OCI-M2 (cell line): ENCODE data around the gene CDK11B.

Experiments used
- DNase-seq: peaks from one replicate; lab custom pipeline; 2025; ENCODE audit not compliant: unreplicated experiment; lab: John Stamatoyannopoulos, UW

CDK11B gene

DNA sequence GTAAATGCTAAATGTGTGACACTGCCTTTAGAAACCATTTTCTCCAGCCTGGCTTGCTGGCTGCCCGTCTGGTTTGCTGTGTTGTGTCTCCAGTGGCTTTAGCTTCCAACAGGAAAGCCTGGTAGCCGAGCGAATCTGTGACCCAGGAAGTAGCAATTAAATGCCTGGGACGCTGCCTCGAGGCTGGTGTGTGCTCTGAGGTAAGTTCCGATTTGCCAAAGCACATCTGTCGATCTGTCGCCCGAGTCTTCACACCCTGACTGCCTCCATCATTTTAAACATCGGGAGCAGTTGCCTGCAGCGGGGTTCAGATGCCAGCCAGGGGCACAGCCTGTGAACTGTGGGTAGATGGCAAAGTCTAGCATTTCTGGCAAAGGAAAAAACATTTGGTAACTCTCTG lies 41.3 kb downstream of the CDK11B start:
- DNase-seq: no peak

DNA sequence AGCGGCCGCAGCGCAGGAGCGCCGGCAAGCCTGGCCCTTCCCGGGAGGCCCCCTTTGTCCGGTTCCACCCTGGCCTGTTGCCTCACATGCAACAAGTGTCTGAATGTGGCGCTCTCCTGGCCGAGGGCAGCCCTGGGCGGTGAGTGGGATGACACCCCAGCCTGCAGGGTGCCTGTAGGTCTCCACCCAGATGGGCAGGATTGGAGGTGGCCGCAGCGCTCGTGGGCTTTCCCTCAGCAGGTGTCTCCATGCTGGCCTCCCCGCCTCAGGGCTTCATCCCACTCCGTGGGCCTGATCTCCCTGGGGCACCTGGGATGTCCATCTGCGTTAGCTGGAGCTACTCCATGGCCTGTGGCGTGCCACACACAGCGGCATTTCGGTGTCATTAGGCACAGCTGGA lies 42.0 kb downstream of the CDK11B start:
- no peak for DNase-seq

DNA sequence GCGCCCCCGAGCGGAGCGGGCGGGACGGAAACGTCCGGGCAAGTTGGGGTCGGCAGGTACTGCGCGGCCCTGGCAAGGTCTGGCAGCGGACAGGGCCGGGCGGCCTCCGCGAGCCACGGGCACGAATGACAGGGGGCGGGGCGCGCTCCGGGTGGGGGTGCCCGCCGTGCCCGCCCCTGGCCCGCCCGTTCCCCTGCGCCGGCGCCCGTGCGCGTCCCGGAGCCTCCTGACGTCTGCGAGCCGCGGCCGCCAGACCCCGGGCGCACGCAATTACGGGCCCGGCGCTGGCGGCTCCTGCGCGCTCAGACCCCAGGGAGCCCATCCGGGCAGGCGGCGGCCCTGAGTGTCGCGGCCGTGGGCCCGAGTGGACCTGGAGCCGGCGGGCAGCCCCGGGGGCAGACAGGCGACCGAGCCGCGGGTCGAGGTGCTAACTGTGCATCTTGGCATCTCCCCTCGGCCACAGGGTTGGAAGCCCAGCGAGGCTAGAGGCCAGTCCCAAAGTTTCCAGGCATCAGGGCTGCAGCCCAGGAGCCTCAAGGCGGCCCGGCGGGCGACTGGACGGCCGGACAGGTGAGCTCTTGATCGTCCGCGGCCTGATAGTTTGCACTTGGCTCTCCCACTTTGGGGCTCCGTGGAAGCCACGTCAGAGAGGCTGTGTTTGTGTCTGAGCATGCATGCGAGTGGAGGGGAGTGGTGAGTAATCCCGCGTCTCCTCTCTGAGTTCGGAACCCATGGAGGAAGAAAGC lies 42.6 kb downstream of the CDK11B start:
- DNase-seq: no peak

DNA sequence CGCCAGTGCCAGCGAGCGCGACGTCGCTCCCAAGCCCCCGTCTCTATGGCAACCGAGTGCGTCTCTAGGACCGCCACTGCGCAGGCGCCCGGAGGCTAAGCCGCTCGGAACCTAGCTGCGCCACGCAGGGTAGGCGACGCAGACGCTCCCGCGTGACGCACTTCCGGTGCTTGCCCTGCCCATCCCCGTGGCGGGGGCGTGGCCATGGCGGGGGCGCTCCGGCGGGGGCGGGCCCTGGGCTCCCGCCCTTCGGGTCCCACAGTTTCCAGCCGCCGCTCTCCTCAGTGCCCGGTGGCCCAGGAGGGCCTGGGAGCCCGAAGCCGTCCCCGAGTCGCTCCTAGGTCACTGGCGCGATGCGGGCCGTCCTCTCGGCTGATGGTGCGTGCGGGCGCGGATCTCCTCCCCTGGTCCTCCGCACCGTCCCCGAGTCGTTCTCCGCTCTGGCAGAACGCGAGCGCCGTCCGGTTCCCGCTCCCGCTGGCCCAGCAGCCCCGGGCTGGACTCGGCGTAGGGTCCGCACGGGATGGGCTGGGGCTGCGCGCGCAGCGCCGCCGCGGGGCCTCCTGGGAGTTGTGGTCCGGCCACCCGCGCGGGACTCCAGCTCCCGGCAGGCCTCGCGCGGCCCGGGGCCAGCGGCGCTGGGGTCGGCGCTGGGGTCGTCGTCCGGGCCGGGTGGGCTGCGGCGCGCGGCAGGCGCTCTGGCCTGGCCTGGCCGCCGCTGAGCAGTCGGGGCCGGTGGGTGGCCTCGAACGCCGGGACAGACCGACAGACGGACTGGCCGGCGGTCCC lies 43.4 kb downstream of the CDK11B start, which contains the start of gene MIB2:
Gene MIB2 (plus strand): TSS at position 245 of the 789 bp plus-strand sequence. CDS start 7,953 bp downstream, outside the sequence.
- peak; percentile 76 for DNase-seq

DNA sequence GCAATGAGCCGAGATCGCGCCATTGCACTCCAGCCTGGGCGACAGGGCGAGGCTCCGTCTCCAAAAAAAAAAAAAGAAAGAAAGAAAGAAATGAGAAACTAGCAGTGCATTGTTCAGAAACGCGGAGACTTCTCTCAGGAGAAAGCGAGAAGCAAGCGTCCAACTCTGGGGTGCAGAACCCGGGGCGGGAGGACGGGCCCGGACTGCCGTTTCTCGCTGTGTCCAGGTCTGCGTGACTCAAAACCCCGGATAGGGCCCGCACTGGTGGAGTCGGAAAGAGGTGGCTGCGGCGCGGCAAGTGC lies 43.9 kb downstream of the CDK11B start:
- no peak for DNase-seq

DNA sequence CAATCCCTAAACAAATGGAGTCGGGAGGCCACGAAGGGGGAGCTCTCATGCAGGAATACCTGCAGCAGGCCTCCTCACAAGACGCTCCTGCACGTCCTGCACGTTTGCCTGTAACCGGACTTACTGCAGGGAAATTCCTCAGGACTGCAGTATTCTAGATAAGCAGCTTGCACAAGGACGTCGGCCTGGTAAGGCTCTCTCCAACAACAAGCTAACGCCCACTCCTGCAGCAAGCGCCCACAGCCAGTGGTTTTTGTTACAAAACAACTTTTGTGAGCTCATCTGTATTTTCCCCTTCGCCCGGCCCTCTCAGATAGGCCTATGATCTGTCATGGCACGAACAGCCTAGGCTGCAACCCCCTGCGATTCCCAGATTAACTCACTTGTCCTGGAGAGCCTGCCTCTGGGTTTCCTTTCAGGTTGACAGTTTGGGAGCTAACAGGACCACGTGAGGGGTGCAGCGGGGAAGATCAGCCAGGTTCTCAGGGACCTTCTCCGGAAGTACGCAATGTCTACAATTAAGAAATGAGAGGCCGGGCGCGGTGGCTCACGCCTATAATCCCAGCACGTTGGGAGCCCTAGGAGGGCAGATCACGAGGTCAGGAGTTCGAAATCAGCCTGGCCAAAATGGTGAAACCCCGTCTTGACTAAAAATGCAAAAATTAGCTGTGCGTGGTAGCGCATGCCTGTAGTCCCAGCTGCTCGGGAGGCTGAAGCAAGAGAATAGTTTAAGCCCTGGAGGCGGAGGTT lies 44.4 kb downstream of the CDK11B start:
- DNase-seq: peak; percentile 63

DNA sequence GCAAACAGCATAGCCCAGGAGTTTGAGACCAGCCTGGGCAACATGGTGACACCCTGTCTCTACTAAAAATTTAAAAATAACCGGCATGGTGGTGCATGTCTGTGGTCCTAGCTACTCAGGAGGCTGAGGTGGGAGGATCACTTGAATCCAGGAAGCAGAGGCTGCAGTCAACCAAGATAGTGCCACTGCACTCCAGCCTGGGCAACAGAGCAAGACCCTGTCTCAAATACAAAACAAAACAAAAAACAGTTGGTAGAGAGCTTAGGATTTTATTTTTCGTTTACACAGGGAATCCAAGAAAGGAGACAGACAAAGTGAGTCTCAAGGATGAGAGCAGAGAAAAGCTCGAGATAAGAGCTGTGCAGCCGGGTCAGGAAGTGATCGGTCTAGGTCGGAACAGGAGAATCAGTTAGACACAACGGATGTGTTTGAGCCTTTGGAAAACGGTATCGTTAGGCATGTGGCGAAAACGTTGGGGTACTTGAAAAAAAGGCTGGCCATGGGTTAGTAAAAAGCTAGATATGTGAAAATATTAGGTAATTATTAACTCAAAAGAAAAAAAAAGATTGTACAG lies 45.2 kb downstream of the CDK11B start:
- no peak for DNase-seq

DNA sequence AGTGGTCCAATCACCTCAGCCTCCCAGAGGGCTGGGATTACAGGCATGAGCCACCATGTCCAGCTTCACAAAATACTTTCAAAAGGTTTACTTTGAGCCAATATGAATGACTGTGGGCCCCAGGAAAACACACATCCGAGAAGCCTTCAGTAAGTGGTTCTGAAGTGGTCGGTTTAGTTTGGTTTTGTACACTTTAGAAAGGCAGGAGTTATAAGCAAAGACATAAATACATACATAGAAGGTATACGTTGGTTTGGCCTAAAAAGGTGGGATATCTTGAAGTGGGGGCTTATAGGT lies 46.8 kb downstream of the CDK11B start:
- DNase-seq: no peak

DNA sequence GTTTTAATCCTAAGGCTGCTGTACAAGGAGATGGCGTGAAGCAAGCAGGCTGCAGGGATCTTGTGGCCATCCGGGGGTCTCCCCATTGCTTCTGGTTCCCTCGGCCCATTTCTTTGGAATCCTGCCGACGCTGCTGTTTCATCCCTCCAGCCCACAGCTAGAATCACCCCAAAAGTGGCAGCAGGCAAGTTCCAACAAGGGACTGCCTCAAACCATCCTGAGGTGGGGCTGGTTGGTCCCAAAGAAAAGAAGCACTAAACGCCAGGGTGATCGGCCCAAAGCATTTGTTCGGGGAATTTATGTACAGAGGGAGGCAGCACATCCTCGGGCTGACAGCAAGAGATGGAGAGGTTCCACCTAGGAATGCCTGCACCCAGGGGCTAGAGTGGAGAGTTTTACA lies 48.0 kb downstream of the CDK11B start:
- DNase-seq: no peak

DNA sequence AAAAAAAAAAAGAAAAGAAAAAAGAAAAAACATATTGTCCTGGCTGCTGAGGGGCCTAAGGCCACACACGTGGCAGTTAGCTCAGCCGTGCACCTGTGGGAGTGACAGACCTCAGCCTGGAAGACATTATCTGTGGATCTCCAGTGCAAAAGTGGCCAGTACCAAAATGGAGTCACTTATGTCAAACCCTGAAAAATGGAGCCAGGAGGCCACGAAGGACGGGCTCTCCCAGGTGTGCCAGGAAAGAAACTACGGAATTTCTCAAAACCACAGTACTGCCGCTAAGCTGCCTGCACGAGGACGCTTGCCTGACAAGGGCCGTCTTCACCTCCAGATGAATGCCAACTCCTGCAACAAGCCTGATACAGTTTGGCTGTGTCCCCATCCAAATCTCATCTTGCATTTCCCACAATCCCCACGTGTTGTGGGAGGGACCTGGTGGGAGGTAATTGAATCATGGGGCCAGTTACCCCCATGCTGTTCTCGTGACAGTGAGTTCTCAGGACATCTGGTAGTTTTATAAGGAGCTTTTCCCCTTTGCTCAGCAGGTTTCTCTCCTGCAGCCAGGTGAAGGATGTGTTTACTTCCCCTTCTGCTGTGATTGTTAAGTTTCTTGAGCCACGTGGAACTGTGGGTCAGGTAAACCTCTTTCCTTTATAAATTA lies 48.9 kb downstream of the CDK11B start:
- no peak for DNase-seq

DNA sequence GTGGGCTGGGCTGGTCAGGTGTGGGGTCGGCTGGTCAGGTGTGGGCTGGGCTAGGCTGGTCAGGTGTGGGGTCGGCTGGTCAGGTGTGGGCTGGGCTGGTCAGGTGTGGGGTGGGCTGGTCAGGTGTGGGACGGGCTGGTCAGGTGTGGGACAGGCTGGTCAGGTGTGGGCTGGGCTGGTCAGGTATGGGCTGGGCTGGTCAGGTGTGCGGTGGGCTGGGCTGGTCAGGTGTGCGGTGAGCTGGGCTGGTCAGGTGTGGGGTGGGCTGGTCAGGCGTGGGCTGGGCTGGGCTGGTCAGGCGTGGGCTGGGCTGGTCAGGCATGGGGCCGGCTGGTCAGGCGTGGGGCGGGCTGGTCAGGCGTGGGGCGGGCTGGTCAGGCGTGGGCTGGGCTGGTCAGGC lies 52.6 kb downstream of the CDK11B start:
- DNase-seq: no peak

DNA sequence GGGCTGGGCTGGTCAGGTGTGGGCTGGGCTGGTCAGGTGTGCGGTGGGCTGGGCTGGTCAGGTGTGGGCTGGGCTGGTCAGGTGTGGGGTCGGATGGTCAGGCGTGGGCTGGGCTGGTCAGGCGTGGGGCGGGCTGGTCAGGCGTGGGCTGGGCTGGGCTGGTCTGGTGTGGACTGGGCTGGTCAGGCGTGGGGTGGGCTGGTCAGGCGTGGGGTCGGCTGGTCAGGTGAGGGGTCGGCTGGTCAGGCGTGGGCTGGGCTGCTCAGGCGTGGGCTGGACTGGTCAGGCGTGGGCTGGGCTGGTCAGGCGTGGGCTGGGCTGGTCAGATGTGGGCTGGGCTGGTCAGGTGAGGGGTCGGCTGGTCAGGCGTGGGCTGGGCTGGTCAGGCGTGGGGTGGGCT lies 53.1 kb downstream of the CDK11B start:
- DNase-seq: no peak

DNA sequence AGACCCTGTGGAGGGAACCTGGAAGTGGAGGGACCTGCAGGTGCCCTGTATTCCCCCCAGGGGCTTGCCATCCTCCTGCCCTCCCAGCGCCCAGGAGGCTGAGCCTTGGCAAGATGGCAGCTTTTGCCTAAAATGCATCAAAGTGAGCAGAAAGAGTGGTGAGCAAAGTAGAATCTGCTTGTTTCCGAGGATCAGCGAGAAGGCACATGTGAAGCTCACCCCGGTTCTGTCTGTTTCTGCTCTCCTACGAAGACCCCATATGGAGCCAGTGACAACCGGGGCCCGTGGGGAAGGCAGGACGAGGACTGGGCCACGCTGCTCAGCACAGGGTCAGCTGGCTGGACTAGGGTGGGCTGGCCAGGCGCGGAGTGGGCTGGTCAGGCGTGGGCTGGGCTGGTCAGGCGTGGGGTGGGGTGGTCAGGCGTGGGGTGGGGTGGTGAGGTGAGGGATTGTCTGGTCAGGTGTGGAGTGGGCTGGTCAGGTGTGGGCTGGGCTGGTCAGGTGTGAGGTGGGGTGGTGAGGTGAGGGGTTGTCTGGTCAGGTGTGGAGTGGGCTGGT lies 53.7 kb downstream of the CDK11B start:
- no peak for DNase-seq

DNA sequence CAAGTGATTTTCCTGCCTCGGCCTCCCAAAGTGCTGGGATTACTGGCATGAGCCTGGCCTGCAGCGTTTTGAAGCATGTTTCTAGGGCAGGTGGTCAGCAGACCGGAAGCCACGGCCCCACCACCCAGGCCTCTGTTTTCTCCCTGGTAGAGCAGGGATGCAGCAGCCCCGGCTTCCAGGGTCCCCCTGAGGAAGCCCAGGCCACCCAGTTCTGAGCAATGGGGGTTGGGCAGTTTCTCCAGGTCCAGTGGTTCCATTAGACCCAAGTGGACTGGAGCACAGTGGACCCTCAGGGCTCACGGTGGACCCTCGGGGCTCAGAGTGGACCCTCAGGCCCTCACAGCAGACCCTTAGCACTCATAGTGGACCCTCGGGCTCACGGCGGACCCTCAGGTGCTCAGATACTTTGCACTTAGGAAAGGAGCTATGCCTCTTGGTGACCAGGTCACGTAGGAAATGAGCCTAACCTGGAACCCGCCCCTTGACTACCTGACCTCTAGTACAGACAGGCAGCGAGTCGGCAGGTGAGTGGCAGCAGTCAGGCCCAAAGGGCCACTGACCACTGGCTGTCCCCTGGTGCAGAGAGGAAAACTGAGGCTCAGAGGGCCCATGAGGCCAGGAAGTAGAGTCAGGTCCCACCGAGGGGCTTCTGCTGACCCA lies 54.3 kb downstream of the CDK11B start:
- DNase-seq: no peak

DNA sequence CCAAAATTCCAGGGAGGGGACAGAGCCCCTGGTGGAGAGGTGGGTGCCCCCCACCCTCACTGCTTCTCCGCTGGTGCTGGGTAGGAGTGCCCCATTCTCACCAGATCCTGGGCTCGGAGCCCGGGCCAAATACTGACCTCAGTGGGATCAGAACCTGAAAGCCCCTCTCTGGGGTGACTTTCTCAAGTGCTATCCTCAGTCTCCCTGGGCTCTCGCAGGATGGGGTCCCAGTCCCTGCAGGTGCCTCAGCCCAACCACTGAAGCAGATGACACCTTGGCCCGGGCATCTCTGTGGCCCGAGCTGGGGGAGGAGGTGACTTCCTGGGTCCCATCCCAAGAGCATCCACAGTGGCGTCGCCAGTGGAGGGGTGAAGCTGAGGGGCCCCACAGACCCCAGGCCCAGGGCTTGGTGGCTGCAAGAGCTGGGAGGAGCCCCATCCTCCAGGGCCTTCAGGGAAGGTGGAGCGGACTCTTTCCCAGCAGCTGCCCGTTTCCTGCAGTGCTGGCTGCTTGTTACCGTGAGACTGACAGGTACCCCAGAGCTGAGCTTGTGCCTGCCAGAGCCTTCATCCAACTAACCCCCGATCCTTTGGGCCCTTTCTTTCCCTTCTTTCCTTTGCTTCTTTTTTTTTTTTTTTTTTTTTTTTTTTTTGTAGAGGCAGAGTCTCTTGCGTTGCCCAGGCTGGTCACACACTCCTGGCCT lies 55.0 kb downstream of the CDK11B start:
- no peak for DNase-seq

DNA sequence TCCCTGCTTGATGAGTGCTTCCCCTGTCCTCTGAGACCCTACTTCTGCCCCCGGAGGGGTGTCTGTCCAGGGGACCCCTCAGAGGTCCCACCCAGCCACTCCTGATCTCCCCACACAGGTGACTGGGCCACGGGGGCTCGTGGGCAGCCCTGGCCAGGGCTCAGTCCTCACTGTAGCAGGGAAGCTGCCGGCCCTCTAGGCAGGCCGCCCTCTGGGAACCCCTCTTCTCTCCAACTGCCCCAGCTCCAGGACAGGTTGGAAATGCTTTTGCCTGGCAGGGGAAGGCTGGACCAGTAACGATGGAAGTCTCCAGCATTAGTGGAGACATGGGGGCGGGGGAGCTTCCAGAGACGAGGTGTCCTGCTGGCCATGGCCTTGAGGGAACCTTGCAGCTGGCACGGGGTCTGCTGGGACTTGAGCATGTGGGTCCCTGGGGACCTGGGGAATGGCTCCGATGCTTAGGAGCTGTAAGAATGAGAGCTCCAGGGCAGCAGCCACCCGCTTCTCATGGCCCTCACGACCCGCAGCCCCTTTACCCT lies 55.8 kb downstream of the CDK11B start:
- no peak for DNase-seq

DNA sequence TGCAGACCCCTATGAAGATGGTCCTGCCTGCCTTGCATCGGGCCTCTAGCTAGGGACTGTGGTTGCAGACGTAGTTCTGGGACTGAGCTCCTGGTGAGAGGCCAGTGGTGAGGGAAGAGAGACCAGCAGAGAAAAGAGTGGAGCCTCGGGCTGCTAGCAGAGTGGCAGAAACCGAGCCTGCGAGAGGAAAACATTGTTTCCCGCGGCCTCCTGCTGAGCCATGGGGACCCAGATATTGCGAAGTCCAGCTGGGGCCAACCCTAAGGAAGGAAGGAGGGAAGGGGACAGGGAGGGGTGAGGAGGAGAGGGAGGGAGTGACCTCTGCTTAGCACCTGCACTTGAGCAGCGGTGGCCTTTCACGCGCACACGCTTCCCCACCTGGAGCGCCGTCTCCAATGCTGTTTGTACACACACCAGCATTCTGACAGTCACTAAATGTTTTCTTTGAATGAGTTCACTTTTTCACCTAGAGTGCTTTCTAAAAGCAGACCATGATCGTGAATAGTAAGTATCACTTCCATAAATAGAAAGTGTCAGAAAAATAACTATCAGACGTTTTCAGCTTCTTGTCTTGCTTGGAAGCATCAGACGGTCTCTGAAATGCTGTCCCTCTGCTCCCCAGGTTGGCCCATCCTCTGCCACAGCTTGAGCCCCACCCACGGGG lies 56.4 kb downstream of the CDK11B start:
- no peak for DNase-seq

DNA sequence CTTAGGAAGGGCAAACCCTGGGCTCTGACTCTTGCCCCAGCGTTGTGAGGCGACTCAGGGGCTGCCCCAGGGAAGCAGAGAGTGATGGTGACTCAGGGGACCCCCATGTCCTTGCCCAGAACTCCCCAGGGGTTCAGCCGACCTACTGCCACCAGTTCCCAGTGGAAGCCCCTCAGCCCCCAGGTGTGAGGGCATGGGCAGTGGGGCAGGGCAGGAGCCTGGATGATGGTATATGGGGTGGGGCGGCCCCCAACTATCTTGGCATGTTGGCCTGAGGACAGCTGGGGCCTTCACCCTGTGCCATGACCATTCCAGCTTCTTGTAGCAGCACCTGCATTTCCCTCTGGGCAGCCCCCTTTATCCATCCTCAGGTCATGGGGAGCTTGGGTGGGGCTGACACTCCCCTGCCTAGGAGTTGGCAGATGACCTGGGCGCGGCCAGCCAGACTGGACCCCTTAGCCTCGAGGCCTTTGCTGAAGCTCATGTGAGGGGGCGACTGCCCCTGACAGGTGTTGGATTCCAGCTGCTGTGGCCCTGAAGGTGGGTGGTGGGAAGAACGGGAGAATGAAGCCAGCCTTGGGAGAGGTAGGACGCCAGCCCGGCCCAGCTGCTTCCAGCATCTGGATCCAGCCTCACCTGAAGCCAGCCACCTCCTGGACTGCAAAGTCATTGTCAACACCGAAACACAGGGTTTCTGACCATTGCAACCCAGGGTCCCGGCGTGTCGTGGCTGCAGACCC lies 57.1 kb downstream of the CDK11B start:
- no peak for DNase-seq
